Ascending aorta (tissue), 2 donors: ENCODE measurements around the gene LST1. TPM values are rescaled to one million over a fixed set of nuclear protein-coding genes. Genes with fewer than 3 reads are reported as not detected.

Source experiments
- DNase-seq, 2 donors: peaks; one replicate each; pipeline ENCODE4 v3.0.0-alpha.2; 2019; ENCODE audit warnings: low spot score in 2 of 2
- H3K27ac ChIP-seq, 2 donors: fragments of 200-600 bp; sonication (generic); one replicate each; pipeline ENCODE4 v1.5.1; 2016 to 2017; ENCODE audit warnings: mild to moderate bottlenecking in 1 of 2
- H3K27me3 ChIP-seq: fragments of 200-600 bp; sonication (generic); one replicate; pipeline ENCODE4 v1.5.1; 2017
- H3K36me3 ChIP-seq, 2 donors: fragments of 200-600 bp; sonication (generic); one replicate each; pipeline ENCODE4 v1.5.1; 2016
- H3K4me1 ChIP-seq, 2 donors: fragments of 200-600 bp; sonication (generic); one replicate each; pipeline ENCODE4 v1.5.1; 2016 to 2017; ENCODE audit warnings: mild to moderate bottlenecking in 1 of 2
- H3K4me3 ChIP-seq, 2 donors: fragments of 200-600 bp; sonication (generic); one replicate each; pipeline ENCODE4 v1.5.1; 2016 to 2017; ENCODE audit warnings: mild to moderate bottlenecking in 1 of 2
- H3K9me3 ChIP-seq, 2 donors: fragments of 200-600 bp; sonication (generic); one replicate each; pipeline ENCODE4 v1.5.1; 2016
- CTCF ChIP-seq, 3 experiments: fragments of 200-600 bp in 2 of 3; fragments of 450-650 bp in 1 of 3; sonication (generic) in 2 of 3; IDR thresholded peaks; one replicate each; pipeline ENCODE4 v1.5.1; 2016 to 2019; ENCODE audit warnings: antibody characterized with exemption in 3 of 3, mild to moderate bottlenecking in 1 of 3, moderate library complexity in 1 of 3
- intact Hi-C: fragments of 100-400 bp; cut with DNase I; formaldehyde crosslinking; loops from one replicate; pipeline ENCODE4 v1.15.1; 2023
- total RNA-seq: library from RNA; depleted of rRNA; stranded (reverse); fragments of >200 nt; gene quantifications from one replicate; pipeline ENCODE4 v1.1.0, GENCODE V29; 2016

LST1 gene
- total RNA-seq, 1 donor from 2014 or later, result 21.4 TPM

GRCh38 chr6:31634969-31635575 lies 49.0 kb downstream of the LST1 start:
- Histone ChIP-seq H3K27me3 (no peaks in the 10 kb centered on the region), H3K4me3 (no peak overlapping the region), H3K9me3 (no peaks in the 10 kb centered on the region), H3K36me3 (peaks cover 88 to 99% of the 10 kb centered on the region in 2 donors), H3K27ac (no peak overlapping the region), H3K4me1 (no peaks in the 10 kb centered on the region)
- intact Hi-C loops, result no loop called here
- no peak for TF ChIP-seq CTCF (IDR thresholded peaks at IDR 0.05)
- no peak for DNase-seq

- Histone ChIP-seq H3K9me3 (no peaks in the 10 kb centered on the region), H3K4me3 (no peak overlapping the region), H3K27me3 (no peaks in the 10 kb centered on the region), H3K36me3 (peaks cover 88 to 99% of the 10 kb centered on the region in 2 donors), H3K4me1 (no peaks in the 10 kb centered on the region), H3K27ac (no peak overlapping the region)
- intact Hi-C loops, result no loop called here
- TF ChIP-seq CTCF (IDR thresholded peaks at IDR 0.05), result no peak
- no peak for DNase-seq
Observed at GRCh38 chr6:31636698-31637596, 50.9 kb downstream of the LST1 start.

Other genes with a start within 250 kb of the LST1 start
- gene HLA-B, start 229.1 kb upstream of the LST1 start, total RNA-seq, result 1,833 TPM
- gene MICA, start 182.7 kb upstream of the LST1 start, total RNA-seq, result 19.2 TPM
- gene MICB, start 88.1 kb upstream of the LST1 start, total RNA-seq, result 0.11 TPM
- not detected for gene MCCD1, start 57.3 kb upstream of the LST1 start, total RNA-seq
- gene DDX39B, start 44.3 kb upstream of the LST1 start, total RNA-seq, result 134 TPM
- not detected for gene ATP6V1G2, start 39.7 kb upstream of the LST1 start, total RNA-seq
- gene NFKBIL1, start 38.7 kb upstream of the LST1 start, total RNA-seq, result 71.5 TPM
- gene LTA, start 14.0 kb upstream of the LST1 start, total RNA-seq, result not detected
- gene TNF, start 10.7 kb upstream of the LST1 start, total RNA-seq, result 11.5 TPM
- not detected for gene LTB, start 3.9 kb upstream of the LST1 start, total RNA-seq
- not detected for gene NCR3, start 6.7 kb downstream of the LST1 start, total RNA-seq
- gene AIF1, start 29.0 kb downstream of the LST1 start, total RNA-seq, result 1.7 TPM
- gene PRRC2A, start 34.4 kb downstream of the LST1 start, total RNA-seq, result 171 TPM
- gene BAG6, start 66.4 kb downstream of the LST1 start, total RNA-seq, result 255 TPM
- not detected for gene APOM, start 69.6 kb downstream of the LST1 start, total RNA-seq
- gene C6orf47, start 74.5 kb downstream of the LST1 start, total RNA-seq, result 20.9 TPM
- gene GPANK1, start 78.7 kb downstream of the LST1 start, total RNA-seq, result 9.8 TPM
- 148 TPM for gene CSNK2B, start 79.8 kb downstream of the LST1 start, total RNA-seq
- 24.1 TPM for gene LY6G5B, start 83.7 kb downstream of the LST1 start, total RNA-seq
- 0.96 TPM for gene LY6G5C, start 94.8 kb downstream of the LST1 start, total RNA-seq
- gene ABHD16A, start 117.0 kb downstream of the LST1 start, total RNA-seq, result 28.0 TPM
- gene LY6G6F, start 120.6 kb downstream of the LST1 start, total RNA-seq, result not detected
- gene LY6G6D, start 129.1 kb downstream of the LST1 start, total RNA-seq, result not detected
- gene LY6G6C, start 135.5 kb downstream of the LST1 start, total RNA-seq, result not detected
- not detected for gene MPIG6B, start 137.1 kb downstream of the LST1 start, total RNA-seq
- 150 TPM for gene DDAH2, start 143.0 kb downstream of the LST1 start, total RNA-seq
- gene CLIC1, start 150.3 kb downstream of the LST1 start, total RNA-seq, result 281 TPM
- gene MSH5, start 153.7 kb downstream of the LST1 start, total RNA-seq, result 17.7 TPM
- gene SAPCD1, start 176.4 kb downstream of the LST1 start, total RNA-seq, result not detected
- gene VWA7, start 191.1 kb downstream of the LST1 start, total RNA-seq, result not detected
- 48.3 TPM for gene VARS1, start 209.5 kb downstream of the LST1 start, total RNA-seq
- 61.3 TPM for gene LSM2, start 220.7 kb downstream of the LST1 start, total RNA-seq
- not detected for gene HSPA1L, start 229.0 kb downstream of the LST1 start, total RNA-seq
- 288 TPM for gene HSPA1A, start 229.3 kb downstream of the LST1 start, total RNA-seq
- 613 TPM for gene HSPA1B, start 241.5 kb downstream of the LST1 start, total RNA-seq